ENCODE data around the gene MEIS1.

Gene MEIS1

DNA sequence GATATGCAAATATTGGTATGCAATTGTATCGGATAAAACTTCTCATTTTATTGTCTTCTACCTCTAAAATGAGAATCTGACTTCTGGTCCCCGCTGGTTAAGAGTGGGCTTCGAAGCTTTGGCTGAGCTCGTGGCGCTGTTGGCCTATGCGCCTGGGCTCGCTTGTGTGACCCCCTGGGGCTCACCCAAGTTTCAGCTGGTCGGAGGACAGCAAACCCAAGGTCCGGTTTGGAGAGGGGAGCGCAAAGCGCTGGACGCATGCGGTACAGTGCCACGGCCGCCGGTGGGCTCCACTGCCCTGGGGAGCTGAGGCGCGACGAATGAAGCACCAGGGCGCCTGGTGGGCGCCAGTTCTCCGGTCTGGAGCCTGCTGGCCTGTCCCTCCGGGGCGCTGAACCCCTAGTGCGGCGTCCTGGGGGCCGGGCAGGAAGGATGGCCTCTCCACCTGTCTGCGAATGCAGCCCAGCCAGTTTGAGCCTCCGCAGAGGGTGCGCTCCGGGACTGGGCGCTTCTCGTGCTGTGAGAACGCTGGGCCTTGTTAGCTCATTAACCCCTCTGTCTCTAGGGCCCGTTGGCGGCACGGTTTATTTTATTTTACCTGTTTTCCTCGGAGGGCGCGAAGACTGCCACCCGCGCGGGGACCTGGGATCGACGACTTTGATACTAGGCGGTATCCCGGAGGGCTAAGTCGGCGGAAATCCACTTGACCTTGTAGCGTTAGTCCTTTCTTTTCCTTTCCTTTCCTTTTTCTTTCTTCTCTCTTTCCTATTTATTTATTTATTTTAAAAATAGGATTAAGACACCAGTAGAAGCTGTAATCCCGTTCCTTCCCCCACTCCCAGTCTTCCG lies 10.4 kb downstream of the MEIS1 start:
- DNase-seq = no peak

DNA sequence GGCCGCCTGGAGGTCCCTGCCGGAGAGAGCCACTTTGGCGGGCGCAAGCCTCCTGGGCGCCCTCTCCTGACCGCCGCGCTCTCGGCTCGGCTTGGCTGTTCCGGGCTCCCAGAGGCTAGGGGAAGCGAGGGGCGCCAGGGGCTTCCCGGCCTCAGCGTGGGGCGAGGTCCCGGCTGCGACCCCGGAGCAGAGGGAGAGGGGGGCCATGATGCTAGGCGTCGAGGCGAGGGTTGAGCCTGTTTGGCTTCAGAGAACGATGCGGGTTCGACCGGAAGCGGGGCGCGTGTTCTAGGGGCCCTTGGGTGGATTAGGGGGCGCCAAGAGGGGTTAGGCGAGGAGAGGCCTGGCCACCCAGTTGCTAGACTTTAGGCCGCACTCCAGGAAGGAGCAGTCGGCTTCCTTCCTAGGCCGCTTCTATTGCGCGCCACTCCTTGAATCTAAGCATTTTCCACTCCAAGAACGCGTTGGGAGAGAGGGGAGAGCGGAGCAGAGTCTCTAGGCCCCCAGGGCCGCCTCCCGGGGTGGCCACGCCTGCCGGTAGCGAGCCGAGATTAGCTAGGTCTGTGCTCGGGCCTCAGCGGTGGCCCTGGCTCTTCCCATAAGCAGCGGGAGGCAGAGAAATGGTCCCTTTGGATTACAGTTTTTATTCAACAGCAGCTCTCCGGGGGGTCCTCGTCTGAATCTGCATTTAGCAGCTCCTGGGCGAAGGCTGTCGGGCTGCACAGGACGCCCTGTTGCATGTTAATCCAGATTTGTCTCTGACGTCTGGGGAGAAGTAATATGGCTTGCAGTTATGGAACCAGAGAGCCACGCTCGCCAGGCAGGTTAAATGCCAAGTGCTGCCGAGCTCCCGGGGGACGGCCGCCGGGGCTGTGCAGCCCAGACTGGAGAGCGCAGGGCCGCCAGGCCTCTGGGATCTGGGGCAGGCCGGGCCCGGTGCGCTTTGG lies 11.3 kb downstream of the MEIS1 start:
- DNase-seq = no peak

DNA sequence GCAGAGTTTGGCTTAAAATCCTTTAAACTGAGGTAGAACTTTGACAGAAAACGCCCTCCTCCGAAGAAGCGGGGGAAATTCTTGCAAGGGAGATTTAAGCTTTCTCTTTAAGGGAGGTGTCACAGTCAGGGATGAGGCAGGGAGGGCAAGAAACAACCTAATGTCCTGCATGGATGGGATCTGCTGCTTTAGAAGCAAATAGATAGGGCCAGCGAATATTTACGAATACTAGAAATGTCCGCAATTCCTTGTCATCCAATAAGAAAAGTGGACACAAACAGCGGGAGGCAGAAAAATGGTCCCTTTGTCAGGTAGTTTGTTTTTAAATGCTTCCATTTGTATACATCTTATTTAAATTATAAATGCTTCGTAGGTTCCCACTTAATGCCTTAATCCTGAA lies 12.0 kb downstream of the MEIS1 start:
- DNase-seq = no peak

DNA sequence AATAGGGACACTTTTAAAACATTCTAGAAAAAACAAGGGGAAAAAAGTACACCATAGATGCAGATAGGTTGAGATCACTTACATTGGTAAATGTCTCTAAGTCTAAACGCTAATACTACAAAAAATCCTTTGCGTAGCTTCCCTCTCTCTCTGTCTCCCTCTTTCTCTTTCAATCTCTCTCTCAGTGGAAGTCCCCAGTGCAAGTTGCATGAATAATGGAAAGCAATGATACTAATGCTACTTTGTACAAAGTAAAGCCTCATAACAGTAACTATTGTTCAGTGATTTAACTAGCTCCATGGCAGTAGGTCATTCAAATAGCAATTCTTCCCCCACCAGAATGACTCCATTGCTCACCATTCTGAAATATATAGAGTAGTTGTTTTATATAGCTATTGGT lies 12.8 kb downstream of the MEIS1 start:
- no peak for DNase-seq

DNA sequence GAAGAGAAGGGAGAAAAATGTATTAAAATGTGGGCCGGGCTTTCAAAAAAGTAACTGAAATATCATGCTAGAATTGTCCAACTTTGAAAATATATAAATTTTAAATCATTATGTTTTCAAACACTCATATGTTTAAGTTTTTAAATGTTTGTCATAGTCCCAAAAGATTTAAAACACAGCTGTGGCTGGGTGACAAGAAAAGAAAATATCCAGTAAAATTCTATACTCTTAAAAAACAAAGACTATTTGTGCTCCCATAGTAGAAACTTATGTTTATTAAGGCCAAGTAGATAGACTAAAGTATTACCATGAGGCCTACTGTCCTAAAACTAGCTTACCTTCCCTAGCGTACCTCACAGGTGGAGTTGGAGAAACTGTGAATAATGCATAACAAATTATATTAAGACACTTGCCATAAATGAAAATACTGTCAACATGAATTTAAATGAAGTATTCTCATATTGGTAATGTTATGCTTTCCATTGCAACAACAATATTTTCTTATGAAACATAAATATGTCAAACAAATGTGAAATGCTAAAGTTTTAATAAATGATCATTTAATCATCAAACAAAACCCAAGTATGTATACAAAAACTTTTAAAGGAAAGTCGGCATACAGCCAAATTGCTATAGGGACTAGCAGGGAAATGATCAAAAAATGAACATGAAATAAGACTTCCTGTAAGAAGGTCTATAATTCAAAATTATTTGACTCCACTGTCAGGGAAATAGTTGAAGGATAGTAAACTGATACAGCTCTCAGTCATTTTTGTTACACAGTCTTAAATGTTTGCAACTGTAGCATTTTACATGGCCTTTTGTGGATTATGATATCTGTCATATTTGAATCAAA lies 13.4 kb downstream of the MEIS1 start:
- no peak for DNase-seq

DNA sequence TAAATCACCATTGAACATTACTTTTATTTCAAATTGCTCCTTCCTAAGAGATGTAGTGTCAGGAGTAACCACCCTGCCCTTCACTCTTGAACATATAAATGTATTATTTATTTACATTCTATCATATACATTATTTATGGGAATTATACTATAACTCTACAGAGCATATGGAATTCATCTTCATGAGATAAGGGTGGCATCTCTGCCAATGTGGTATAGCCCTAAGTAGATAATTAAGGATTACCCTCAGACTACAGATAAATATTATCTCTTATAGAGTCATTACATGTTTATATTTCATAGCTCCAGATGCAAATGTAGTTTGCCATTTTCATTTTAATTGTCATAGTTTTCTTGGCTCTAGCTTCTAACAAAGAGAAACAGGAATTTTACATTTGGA lies 17.3 kb downstream of the MEIS1 start:
- no peak for DNase-seq

DNA sequence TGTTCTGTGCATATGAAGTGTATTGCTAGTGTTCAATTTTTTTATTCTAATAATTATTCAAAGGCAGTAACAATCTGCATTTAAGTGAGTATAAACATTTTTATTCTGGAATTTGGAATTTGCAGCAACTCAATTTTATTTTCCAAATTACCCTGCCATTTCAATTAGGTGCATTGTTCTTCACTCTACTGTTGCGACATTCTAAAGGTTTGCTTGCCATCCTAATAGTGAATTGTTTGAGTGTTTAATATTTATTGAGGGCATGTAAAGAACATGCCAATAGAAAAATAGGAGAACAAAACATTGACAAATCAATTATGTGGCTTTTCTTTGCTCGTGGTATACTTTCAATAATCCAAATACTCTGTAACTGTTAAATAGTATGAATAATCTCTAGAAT lies 18.0 kb downstream of the MEIS1 start:
- no peak for DNase-seq

DNA sequence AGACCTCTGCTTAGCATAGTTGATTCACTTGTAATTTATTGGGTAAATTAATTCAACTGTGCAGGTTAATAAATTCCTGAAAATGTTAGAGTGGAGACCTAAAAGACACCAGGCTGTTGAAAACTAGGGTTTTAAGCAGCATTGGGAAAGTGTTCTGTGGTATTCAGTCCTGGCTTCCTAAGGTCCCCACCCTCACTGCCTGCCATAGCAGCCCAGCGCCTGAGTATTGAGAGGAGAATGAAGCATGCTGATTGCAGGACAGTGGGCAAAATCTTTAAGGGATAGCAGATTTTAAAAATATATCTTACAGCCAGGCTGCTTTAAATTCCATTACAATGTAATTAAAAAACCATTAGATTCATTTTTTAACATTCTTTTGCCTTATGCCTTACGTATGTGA lies 20.6 kb downstream of the MEIS1 start:
- DNase-seq = no peak

DNA sequence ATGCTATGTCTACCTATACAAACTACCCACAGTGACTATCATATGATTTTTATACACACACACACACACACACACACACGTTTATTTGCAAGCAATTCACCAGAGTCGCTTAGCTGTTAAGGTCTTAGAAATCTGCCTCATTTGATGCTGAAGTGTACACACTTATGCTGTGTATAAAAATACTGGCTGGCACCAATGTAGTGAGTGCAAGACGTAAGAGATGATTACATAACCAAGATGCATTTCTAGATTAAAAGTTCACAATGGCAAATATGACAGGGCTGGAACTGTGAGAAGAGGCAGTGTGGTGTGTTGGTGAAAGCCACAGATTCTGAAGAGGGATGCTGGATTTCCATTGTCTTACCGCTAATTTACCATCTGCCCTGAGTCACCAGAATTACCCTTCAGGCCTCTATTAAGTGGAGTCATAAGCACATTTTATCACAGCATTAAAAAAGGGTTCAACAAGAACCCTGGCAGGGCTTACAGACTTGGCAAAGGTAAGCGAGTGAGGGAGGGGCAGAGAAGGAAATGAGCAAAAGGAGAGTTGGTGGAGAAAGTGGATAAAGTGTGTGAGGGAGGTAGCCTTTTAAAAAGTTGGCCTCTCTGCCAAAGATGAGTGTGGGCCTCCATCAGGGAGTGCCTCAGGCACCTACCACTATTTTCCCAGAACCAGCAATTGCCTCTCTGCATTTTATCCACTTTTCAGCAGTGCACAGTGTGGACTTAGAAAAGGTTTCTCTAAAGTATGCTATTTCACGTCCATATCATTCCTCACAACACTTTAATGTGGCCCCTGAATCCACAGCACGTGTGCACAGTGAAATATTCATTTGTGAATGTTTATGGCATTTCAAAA lies 21.5 kb downstream of the MEIS1 start:
- DNase-seq = no peak

DNA sequence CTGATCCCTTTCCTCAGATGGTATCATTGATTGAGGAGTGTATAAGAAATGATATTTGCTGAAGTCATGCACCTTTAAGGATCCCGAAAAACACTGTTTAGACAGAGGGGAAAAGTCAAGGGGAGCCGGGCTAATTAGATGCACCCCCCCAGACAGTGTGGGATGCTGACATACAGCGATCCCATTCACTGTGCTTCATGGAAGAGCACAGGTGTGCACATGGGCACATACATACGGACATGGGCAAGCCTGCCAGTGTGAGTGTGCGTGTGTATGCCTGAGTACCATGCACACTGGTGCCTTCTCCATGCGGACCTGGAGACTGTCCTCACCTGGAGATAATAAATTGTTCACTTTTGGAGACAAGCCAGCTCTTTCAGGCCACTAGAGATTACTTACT lies 22.6 kb downstream of the MEIS1 start:
- no peak for DNase-seq

DNA sequence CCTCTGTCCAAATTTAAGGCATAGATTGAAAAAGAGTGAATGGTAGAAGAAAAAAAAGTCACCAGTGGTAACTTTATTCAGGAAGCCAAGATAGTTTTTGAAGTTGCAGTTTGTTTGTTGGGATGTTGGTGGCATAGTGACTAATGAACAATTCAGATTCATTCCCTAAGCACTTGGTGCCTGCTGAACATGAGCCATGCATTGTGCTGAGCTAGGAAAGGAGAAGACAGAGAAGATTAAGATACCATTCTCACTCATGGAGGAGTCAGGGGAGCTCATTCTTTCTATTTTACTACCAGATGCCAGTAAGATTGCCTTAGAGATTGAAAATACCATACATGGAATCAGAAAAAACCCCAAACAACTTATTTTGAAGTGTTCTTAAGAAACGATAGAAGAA lies 25.1 kb downstream of the MEIS1 start:
- DNase-seq = no peak

DNA sequence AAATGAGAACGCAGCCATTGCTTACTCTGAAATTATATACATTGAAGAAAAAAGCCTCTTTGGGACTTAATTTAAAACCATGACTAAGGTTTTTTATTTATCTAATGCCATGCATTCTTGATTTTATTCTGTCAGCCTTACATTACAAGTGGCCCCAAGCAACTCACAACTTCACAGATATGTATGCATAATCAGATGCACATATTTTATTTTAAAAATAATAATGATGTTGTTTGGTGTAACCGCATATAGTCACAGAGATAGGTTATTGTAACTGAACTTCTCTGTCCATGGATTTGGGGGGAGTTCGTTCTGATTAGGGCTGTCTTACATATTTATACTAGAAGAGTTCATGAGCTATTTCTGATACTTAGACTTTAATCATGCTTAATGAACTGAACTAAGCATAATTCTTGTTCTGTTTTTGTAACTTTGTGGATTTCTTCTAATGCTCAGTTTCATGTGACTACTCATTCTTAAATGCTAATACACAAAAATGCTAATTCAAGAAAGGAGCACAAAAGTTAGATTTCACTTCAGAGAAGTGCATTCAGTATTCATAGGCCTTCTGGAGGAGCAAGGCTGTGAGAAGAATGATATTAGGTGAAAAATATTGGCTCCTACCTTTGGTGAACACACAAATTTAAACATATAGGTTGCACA lies 26.2 kb downstream of the MEIS1 start:
- DNase-seq = no peak

DNA sequence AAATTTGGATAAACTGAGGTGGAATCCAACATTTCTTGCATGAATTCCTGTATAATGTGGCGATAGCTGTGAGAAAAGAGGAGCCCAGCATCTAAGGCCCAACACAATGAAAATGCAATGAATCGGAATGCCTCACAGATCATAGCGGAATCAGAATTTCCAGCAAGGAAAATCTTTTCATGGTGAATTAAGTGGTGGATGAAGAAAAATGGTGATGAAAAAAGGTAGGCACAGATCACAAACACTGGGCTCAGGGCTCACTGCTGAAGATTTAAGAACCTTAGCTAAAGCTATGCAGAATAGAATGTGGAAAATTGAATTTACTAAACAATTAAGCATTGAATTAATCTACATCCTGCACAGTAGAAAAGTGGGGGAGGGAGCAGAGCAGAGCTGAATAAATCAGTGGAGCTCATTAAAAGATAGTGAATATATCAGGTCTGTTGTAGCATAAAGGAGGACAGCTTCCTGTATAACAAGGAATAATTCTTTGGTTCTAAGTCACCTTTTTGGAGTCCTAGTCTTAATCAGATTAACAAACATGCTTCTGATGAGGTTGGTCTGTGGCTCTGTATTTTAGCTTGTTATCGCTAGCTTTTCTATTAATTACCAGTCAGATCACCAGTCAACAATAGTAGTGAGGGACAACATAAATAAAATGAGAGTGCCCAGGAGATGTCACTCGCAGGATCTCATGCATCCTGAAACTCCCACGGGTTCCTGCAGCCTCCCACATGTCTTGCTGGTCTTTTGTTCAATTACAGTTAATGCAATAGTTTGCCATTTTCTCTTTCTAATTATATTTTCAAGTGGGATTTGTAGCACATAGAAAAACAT lies 27.0 kb downstream of the MEIS1 start:
- DNase-seq = peak in 1 of 2 experiments; percentile 48

DNA sequence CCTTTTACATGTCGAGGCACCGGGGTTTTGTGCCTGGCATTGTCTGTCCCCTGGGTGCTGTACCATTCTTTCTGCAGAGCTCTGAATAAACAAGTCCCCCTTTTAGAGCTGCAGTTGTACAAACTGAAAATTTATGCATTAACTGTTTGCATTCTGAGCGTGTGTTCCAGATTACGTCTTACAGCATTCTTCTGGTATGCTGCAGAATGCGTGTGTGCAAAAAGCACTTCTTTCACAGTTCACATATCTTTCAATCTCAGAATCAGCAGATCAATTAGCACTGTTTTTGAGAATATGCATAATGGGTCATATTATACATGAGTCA lies 27.5 kb downstream of the MEIS1 start:
- DNase-seq = no peak

DNA sequence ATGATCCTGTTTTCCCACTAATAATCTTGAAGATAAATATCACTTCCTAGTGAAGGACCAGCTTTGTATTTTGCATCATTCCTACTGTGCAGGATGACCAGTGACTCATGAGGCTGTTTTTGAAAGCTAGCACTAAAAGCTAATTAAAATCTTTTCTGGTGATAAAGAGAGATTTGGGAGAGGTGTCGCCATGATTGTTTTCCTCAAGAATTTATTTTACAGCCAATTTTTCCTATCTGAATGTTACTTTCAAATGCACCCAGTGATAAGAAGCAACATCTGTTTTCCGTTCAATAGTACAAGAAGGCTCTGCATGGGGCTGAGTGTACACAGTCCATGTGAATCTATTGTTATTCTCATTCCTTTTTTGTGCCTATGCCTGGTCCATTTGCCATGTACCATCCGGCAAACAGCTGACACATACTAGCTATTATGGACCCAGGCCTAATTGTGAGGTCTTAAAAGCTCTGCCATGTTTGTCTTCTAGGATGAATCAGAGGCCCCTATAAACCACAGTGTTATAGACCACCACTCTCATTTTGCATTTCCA lies 28.4 kb downstream of the MEIS1 start:
- DNase-seq = no peak

DNA sequence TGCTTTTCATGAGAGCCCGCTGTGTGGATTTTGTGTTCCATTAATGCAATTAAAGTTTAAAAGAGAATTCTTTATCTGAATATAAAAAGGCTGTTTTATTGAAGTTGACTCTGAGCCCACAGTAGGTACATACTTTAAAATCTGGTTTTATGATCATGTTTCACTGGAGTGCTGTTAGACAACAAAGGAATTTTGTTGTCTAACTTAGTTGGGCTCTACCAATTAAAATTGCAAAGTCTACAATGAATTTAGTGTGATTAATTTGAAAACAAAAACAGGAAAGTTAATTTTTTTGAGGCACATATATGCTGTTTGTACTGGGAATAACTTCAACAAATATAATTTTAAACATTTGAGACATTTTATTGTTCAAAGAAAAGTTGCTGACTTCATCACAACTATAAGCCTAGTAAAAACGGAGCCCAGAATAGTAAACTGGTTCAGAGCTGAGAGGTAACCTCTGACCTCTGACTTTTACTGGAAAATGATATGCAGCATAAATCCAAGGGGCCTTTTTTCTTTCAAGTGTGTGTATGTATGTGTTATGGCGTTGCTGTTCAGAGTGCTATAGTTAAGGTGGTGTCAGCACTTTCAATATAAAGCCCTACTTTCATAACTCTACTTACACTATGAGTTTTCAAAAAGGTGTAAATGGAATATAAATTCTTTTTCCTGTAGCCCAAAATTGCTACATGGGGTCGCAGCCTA lies 30.2 kb downstream of the MEIS1 start:
- no peak for DNase-seq

DNA sequence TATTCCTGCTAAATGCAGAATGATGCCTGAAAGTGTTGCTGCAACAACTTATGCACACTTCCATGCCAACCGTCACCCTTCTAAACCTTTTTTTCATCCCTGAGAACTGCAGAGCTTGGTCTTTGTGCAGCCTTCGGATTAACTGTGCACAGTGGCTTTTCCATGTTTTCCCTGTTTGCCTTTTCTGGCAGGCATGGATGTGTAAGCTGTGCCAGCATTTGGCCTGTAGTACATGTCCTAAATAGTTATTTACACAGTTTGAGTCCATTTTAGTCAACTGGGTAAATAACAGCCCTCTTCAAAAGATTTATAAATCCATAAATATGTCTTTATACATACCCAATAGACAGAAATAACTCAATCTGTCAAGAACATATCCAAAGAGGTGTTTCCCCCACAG lies 31.5 kb downstream of the MEIS1 start:
- DNase-seq = no peak

DNA sequence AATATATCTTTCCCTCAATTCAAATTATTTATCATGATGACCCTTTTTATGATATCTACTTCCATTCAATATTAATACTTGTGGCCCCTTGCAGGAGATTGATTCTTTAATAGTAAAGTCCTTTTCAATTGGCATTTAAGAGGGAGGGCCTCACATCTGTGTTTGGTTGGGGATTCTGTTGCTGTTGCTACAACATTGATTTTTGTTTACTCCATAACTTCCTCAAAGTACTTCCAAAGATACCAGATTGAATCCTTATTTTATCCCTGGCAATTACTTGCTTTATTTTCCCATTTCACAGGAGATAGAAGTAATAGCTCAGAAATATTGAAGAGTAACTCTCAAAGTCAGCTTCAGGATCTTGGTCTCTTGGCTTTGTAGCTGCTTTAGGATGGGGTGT lies 32.8 kb downstream of the MEIS1 start:
- no peak for DNase-seq

DNA sequence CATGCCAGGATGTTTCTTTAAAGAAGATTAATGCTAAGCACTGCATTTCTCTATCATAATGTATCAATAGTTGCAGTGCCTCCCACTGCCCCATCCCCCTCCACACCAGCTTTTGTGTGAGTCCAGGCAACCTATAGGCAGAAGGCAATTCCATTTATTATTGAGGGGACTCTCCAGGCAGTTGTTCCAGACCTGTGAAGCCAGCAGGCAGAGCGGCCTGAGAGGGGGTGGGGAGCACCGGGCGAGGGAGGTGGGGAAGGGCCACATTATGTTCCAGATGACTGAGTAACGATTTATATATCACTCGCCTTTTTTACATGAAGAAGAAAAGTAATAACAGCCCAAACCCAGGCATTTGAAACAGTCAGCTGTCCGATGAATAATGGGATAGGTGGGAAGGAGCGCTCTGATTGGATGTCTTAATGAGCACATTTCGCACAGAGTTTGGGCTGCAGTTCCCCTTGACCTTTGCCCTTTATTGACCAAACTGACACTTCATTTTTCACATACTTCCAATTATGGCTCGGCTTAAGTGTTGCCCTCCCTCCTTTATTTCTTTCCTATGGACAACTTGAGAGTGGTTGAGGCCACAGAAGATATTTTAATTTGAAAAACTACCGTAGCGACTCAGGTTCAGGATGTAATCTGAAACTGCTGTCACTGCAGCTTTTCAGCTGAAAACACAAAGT lies 34.4 kb downstream of the MEIS1 start:
- no peak for DNase-seq
